HUES64 (cell line): ENCODE data around the gene VAV3.

Experiments
- H3K27ac ChIP-seq: 2 replicates; pipeline ENCODE4 v1.7.0; 2013; ENCODE audit warnings: low read depth, low read length, inconsistent platforms
- H3K27me3 ChIP-seq: 2 replicates; pipeline ENCODE4 v1.6.1; 2013; ENCODE audit warnings: mild to moderate bottlenecking, low read length; ENCODE audit not compliant: insufficient read depth
- H3K36me3 ChIP-seq: 2 replicates; pipeline ENCODE4 v1.6.1; 2013; ENCODE audit warnings: mild to moderate bottlenecking, low read length; ENCODE audit not compliant: insufficient read depth
- H3K4me1 ChIP-seq: 2 replicates; pipeline ENCODE4 v1.6.1; 2013; ENCODE audit warnings: mild to moderate bottlenecking, low read length, moderate library complexity; ENCODE audit not compliant: insufficient read depth
- H3K4me3 ChIP-seq: 2 replicates; pipeline ENCODE4 v1.5.1; 2013; ENCODE audit warnings: mild to moderate bottlenecking, low read length, moderate library complexity
- H3K9ac ChIP-seq: 2 replicates; pipeline ENCODE4 v1.6.1; 2013; ENCODE audit warnings: mild to moderate bottlenecking, low read depth, low read length
- H3K9me3 ChIP-seq: 2 replicates; pipeline ENCODE4 v1.6.1; 2013; ENCODE audit warnings: low read depth, low read length; ENCODE audit not compliant: insufficient read depth
- WGBS: fragments of 150-250, 120-280 bp; methylation state at CpG from one replicate; pipeline ENCODE4 v1.1.7; 2013; ENCODE audit warnings: missing lambda C conversion rate; 5-methylcytosine and 5-hydroxymethylcytosine counted together

Gene VAV3

DNA sequence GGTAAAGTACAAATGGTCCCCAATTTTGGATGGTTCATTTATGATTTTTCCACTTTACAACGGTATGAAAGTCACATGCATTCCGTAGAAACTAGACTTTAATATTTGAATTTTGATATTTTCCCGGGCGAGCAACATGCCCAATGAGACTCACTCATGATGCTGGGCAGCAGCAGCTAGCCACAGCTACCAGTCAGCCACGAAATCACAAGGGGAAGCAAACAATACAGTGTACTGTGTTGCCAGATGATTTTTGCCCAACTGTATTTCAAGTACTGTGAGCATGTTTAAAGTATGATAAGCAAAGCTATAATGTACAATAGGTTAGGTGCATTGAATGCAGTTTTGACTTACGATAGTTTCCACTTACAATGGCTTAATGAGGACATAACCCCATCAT is 266.8 kb downstream of the VAV3 start:
- H3K9me3 ChIP-seq, result no peaks in the 10 kb centered on the region
- H3K9ac ChIP-seq, result no peak overlapping the region
- H3K4me3 ChIP-seq, result no peak overlapping the region
- H3K27me3 ChIP-seq, result no peaks in the 10 kb centered on the region
- no peaks in the 10 kb centered on the region for H3K36me3 ChIP-seq
- 93% methylated on average over 6 of the region's 6 CpGs for WGBS
- H3K4me1 ChIP-seq, result no peaks in the 10 kb centered on the region
- H3K27ac ChIP-seq, result no peak overlapping the region

DNA sequence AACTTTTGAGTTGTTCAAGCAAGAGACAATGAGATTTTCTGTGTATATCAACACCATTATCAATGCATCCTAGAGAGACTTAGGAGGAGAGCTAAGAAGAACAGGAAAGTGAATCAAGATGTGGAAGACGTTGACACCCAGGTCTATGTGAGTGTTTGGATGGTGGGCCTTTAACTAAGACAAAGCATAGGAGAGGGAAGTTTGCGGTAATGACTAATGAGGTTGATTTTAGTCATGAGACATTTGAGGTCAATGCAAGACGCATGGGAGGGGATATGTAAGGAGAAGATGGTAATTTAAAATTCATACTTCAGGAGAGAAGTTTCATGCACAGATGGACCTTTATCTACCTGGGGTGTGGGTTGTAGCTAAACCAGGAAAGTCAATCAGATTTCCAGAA is 269.6 kb downstream of the VAV3 start:
- no peaks in the 10 kb centered on the region for H3K36me3 ChIP-seq
- no peak overlapping the region for H3K9ac ChIP-seq
- no peaks in the 10 kb centered on the region for H3K27me3 ChIP-seq
- WGBS, result 94% methylated on average over 3 of the region's 3 CpGs
- H3K4me3 ChIP-seq, result no peak overlapping the region
- H3K9me3 ChIP-seq, result no peaks in the 10 kb centered on the region
- no peak overlapping the region for H3K27ac ChIP-seq
- no peaks in the 10 kb centered on the region for H3K4me1 ChIP-seq

DNA sequence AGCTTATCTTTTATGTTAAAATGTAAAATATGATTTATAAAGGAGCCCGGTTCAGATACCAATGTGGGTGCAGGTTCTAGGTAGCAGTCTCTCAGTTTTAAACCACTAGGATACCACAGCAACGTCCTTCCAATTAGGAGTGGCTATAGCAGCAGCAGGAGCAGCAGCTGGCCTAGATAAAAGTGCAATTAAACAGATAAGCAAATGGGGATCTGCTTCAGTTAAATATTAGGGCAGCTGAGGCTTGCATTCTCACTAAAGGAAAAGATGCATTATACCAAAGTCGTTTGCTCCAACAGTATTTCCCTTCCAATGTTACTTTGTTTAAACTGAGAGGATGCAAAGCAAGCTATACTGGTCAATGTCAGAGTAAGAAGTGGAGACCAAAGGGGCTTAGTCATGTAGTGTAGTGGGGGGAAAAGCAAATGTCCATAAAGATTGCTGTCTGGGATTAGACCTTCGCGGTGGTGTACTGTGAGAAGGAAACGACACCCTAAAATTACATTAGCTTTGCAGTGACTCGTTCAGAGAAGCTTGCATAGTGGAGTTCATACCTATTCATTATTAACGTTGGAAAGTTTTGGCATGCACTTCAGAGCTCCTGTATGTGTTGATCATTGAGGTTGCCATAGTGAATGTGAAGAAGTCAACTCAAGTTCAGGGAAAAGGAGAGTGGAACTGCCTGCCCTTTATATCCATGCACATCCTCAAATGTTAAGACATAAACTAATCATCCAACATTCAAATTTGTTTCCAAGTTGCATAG is 272.2 kb downstream of the VAV3 start:
- Histone ChIP-seq H3K9ac (no peak overlapping the region), H3K27ac (no peak overlapping the region), H3K27me3 (no peaks in the 10 kb centered on the region), H3K36me3 (no peaks in the 10 kb centered on the region), H3K4me1 (peaks cover 19% of the 10 kb centered on the region), H3K9me3 (no peaks in the 10 kb centered on the region), H3K4me3 (no peak overlapping the region)
- WGBS, result 92% methylated on average over 8 of the region's 8 CpGs

DNA sequence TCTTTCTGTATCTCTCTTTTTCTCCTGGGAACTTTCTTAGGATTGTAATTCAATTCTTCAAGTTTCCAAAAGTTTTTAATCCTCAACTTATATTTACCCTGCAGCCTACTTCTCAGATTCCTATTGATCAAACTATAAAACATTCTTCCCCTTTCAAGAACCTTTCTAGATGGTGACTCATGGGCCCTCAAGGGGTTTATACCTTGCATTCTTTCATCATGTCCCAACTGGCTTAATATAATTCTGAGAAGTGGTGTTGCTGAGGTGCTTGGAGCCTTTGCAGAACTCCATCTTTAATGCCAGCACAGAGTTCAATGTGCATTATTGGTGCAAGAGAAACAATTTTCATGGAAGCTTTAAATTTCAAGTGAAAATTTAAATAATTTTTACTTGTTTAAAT is 273.4 kb downstream of the VAV3 start:
- Histone ChIP-seq H3K9ac (no peak overlapping the region), H3K27ac (no peak overlapping the region), H3K36me3 (no peaks in the 10 kb centered on the region), H3K27me3 (no peaks in the 10 kb centered on the region), H3K9me3 (no peaks in the 10 kb centered on the region), H3K4me3 (no peak overlapping the region), H3K4me1 (peaks cover 19% of the 10 kb centered on the region)

DNA sequence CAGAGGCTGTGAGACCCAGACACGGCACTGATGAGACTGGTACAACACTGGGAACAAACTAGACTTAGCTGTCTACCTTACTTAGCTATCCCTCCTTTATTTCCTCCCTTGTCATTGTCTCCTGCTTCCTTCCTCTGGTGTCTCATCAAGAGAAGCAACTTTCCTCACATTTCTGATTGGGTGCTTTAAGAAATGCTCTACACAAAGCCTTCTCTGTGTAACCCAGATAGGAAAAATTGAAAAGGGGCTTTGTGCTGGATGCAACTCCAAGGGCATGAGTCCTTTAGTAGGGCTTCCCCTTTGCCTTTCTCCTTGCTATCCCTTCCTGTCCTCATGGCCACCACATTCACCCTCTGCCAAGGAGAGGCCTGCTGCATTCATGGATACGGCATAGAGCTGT is 274.5 kb downstream of the VAV3 start:
- Histone ChIP-seq H3K36me3 (no peaks in the 10 kb centered on the region), H3K27ac (no peak overlapping the region), H3K4me3 (no peak overlapping the region), H3K27me3 (no peaks in the 10 kb centered on the region), H3K9ac (no peak overlapping the region), H3K4me1 (peaks cover 19% of the 10 kb centered on the region), H3K9me3 (no peaks in the 10 kb centered on the region)
- 98% methylated on average over 2 of the region's 2 CpGs for WGBS

DNA sequence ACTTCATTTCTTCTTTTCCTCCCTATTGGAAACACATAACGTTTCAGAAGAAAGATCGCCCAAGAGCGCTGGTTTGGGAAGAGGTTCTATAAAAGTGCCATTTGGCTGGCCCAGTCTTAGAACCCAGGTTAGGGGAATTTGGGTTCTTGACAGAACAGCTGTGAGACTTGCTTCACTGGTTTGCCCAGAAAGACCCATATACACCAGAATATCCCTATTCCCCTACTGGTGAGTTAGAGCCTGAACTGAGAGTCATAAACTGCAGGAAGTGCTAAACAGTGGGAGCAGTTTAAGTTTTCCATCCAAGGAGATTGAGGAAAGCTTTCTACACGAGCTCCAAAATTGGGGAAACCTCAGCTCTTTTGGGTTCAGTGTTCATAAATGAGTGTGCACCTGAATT is 275.2 kb downstream of the VAV3 start:
- H3K27me3 ChIP-seq, result no peaks in the 10 kb centered on the region
- H3K9me3 ChIP-seq, result no peaks in the 10 kb centered on the region
- no peaks in the 10 kb centered on the region for H3K36me3 ChIP-seq
- H3K9ac ChIP-seq, result no peak overlapping the region
- WGBS, result 96% methylated on average over 4 of the region's 4 CpGs
- peaks cover 19% of the 10 kb centered on the region for H3K4me1 ChIP-seq
- no peak overlapping the region for H3K4me3 ChIP-seq
- H3K27ac ChIP-seq, result no peak overlapping the region

DNA sequence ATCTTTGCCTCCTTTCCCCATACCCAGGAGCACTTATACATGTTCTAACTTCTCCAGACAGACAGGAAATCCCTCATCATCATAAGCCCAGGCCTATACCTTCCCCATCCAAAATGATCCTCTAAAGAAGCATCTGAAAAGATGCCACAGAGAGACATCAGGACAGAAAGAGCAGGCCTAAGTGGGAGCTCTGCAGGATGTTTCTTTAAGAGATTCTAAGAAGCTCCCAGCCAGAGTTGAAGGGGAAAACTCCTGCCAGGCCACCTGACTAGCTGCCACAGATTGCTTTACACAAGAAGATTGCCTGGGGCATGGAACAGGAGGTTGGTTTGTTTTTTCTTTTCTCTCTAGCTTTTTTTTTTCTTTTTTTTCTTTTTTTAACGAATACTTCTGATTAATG is 275.8 kb downstream of the VAV3 start:
- no CpG with 5 or more reads among the region's 1 CpG for WGBS
- Histone ChIP-seq H3K27me3 (no peaks in the 10 kb centered on the region), H3K4me3 (no peak overlapping the region), H3K36me3 (no peaks in the 10 kb centered on the region), H3K9ac (no peak overlapping the region), H3K9me3 (no peaks in the 10 kb centered on the region), H3K27ac (no peak overlapping the region), H3K4me1 (peaks cover 19% of the 10 kb centered on the region)

DNA sequence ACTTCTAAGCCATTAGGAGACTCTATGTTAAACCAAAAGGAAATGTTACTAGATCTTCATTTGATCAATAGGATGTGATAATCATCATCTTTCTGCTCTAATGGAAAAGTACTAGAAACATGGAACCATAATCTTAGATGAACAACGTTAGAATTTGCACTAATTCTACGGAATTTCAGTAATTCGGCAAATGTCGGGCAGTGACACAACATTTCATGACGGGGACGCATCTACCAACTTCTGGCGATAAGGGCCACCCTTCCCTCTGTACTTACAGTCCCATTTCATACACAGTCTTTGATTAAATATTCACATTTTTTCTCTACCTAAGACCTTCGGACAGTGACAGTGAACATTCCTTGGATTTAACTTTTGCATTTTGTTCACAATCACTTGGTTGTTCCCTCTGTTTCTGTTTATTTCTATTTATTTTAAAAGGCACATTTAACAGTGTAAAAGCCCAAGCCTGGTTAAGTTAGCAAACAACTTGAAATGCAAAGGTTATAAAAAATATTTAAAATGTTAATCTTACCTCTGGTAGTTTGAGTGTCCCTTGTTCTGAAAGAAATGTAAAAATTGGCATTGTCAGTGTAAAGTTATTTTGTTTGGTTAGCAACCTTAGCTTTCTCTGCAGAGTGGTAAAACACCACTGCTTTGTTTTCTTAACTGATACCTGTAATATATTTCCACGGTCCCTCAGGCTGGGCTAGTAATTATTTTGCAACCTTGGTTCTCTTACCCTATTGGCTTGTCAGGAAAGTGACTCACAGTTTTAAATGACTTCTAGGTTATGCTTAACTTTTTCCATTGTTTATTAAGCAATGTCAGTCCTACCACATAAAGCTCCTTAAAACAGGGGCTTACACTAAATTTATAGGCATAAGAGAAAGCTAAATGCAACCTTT is 276.9 kb downstream of the VAV3 start:
- Histone ChIP-seq H3K4me3 (no peak overlapping the region), H3K36me3 (no peaks in the 10 kb centered on the region), H3K9me3 (no peaks in the 10 kb centered on the region), H3K4me1 (peaks cover 19% of the 10 kb centered on the region), H3K9ac (no peak overlapping the region), H3K27ac (no peak overlapping the region), H3K27me3 (no peaks in the 10 kb centered on the region)
- 89% methylated on average over 9 of the region's 9 CpGs for WGBS

DNA sequence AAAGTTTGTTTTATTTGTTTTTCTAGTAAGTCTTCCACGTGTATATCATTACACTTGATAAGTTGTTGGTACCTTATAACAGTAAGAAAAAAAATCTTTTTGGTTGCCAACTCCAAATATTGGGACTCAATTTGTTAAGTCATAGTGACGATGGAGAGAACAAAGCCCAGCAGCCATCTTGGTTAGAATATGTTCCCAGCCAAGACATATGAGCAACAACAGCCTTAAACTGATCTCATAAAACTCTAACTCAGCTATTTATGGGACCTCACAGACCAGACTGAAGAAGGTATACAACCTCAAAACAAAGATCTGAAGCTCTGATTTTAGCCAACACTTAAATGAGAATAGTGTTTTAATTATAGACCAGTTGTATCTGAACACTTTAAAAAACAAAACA is 281.3 kb downstream of the VAV3 start:
- Histone ChIP-seq H3K4me3 (no peak overlapping the region), H3K27me3 (no peaks in the 10 kb centered on the region), H3K9me3 (no peaks in the 10 kb centered on the region), H3K36me3 (no peaks in the 10 kb centered on the region), H3K27ac (no peak overlapping the region), H3K9ac (no peak overlapping the region), H3K4me1 (peaks cover 7% of the 10 kb centered on the region)
- 98% methylated on average over 2 of the region's 2 CpGs for WGBS

DNA sequence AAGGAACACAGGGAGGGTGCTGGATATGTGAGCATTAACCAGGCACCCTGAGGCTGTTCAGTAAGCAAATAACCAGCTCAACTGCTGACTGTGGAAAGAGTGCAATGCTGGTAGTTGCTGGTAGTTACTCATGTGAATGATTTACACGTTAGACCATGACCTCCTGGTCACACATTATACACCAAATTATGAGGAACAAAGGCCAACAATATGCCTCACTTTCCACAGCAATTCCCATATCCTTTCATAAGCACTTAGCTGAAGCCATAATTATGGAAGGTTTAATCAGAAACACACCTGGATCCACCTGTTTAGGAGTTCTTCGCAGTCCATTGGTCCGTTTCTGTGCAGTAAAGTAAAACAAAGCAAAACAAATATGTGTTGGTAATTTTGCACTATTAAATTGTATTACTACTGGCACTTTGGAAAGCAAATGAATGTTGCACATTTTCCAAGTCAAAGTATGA is 281.8 kb downstream of the VAV3 start:
- Histone ChIP-seq H3K27me3 (no peaks in the 10 kb centered on the region), H3K4me1 (0 out of 2 replicates have a peak, but pooled peaks cover 3% of the 10 kb centered on the region), H3K9ac (no peak overlapping the region), H3K4me3 (no peak overlapping the region), H3K27ac (no peak overlapping the region), H3K36me3 (no peaks in the 10 kb centered on the region), H3K9me3 (no peaks in the 10 kb centered on the region)
- WGBS, result 97% methylated on average over 3 of the region's 3 CpGs

DNA sequence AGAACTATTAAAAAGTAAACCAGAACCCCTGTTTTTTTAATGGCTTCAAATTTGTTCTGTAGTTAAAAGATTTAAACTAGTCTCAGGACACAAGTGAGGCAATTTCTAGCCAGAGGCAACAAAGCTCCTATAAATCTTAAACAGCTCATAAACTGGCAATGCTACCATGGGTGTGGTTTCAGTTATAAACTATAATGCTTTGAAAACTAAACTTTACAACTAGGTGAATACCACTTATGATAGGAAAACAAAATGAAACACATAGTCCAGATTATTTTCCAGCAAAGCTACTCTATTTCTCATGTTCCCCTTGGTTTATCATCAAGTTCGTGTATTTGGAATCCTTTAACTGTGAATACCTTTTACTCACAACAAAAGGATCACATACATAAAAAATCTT is 282.5 kb downstream of the VAV3 start:
- Histone ChIP-seq H3K27me3 (no peaks in the 10 kb centered on the region), H3K4me3 (no peak overlapping the region), H3K9me3 (no peaks in the 10 kb centered on the region), H3K4me1 (no peaks in the 10 kb centered on the region), H3K36me3 (no peaks in the 10 kb centered on the region), H3K9ac (no peak overlapping the region), H3K27ac (no peak overlapping the region)
- whole genome bisulfite sequencing, result 100% methylated on average over 1 of the region's 1 CpG
